GM13977 (cell line): Measurements from ENCODE around the gene XYLB.

Experiments used
- DNase-seq: peaks from one replicate; pipeline ENCODE4 v3.0.0; 2012; ENCODE audit warnings: low spot score
- CTCF ChIP-seq: IDR thresholded peaks from 2 replicates; pipeline ENCODE4 v1.5.1; 2012; ENCODE audit warnings: mild to moderate bottlenecking, control low read depth; ENCODE audit not compliant: insufficient read depth; ENCODE audit errors: extremely low read depth, missing control alignments
- in situ Hi-C: fragments of 300-500 bp; cut with MboI; formaldehyde crosslinking; loops from one replicate; pipeline ENCODE4 v1.12.0; 2022; ENCODE audit warnings: low sequenced_read_pairs, low pct_unique_long_range_greater_than_20kb, mixed read lengths, inconsistent platforms; ENCODE audit not compliant: unreplicated experiment

XYLB gene

GRCh38 chr3:38454884-38455638, 108.5 kb downstream of the XYLB start:
- DNase-seq = peak; percentile 72
- no peak for TF ChIP-seq CTCF
- in situ Hi-C loops = no loop called here

- in situ Hi-C loops = no loop called here
- peak; percentile 62 for DNase-seq
Observed at GRCh38 chr3:38455639-38456430, 109.2 kb downstream of the XYLB start.

GRCh38 chr3:38457111-38458003, 110.8 kb downstream of the XYLB start:
- TF ChIP-seq CTCF = no peak
- in situ Hi-C loops = no loop called here
- DNase-seq = peak; percentile 16

More at GRCh38 chr3:38455639-38456430, 109.2 kb downstream of the XYLB start:
- TF ChIP-seq CTCF = no peak

GRCh38 chr3:38458796-38459498, 112.4 kb downstream of the XYLB start:
- no peak for TF ChIP-seq CTCF
- in situ Hi-C loops = no loop called here
- DNase-seq = peak; percentile 9

GRCh38 chr3:38459499-38460048, 113.0 kb downstream of the XYLB start:
- in situ Hi-C loops = no loop called here
- TF ChIP-seq CTCF = no peak
- peak; percentile 12 for DNase-seq
